K562 (cell line): ENCODE results near the gene TUBB1. TPM values are rescaled to one million over a fixed set of nuclear protein-coding genes. Genes with fewer than 3 reads are reported as not detected.

Source experiments
- BRD9 ChIP-seq: fragments of 450-650 bp; IDR thresholded peaks from 2 replicates; pipeline ENCODE4 v1.6.1; 2018; ENCODE audit warnings: low read depth; ENCODE audit not compliant: partially characterized antibody
- CBX3 ChIP-seq, 2 experiments: IDR thresholded peaks; 1 replicate in 1 of 2; 2 replicates in 1 of 2; pipeline ENCODE4 v1.6.1; 2012; ENCODE audit warnings: inconsistent platforms in 2 of 2, low read length in 2 of 2, borderline replicate concordance in 1 of 2, control low read depth in 1 of 2
- CREB1 ChIP-seq, 2 experiments: sonication (generic) in 1 of 2; formaldehyde crosslinking in 1 of 2; IDR thresholded peaks; 2 replicates each; pipeline versions ENCODE4 v1.6.1 to v1.8.0; 2012 to 2022; ENCODE audit warnings: inconsistent platforms in 1 of 2, mild to moderate bottlenecking in 1 of 2, missing genetic modification reagents in 1 of 2, moderate library complexity in 1 of 2
- EP300 ChIP-seq: IDR thresholded peaks from 2 replicates; pipeline ENCODE4 v1.6.1; 2012; ENCODE audit warnings: low read length, improper control_type of control experiment
- EP400 ChIP-seq: fragments of 450-650 bp; IDR thresholded peaks from 2 replicates; pipeline ENCODE4 v1.6.1; 2017; ENCODE audit warnings: antibody characterized with exemption, mild to moderate bottlenecking, moderate library complexity
- KHSRP ChIP-seq: fragments of 450-650 bp; IDR thresholded peaks from 2 replicates; pipeline ENCODE4 v1.6.1; 2017
- NFE2 ChIP-seq: IDR thresholded peaks from 2 replicates; pipeline ENCODE4 v1.6.1; 2014; ENCODE audit warnings: antibody characterized with exemption, low read depth
- NR4A1 ChIP-seq, 2 experiments: fragments of 250-450 bp in 1 of 2; fragments of 450-650 bp in 1 of 2; sonication (Bioruptor Pico) in 1 of 2; IDR thresholded peaks; 2 replicates each; pipeline versions ENCODE4 v1.4.0 to v1.6.1; 2016 to 2020; ENCODE audit warnings: mild to moderate bottlenecking in 2 of 2, missing compliant biosample characterization in 1 of 2, missing genetic modification characterization in 1 of 2, moderate library complexity in 1 of 2
- STAT5A ChIP-seq: IDR thresholded peaks from 2 replicates; pipeline ENCODE4 v1.6.1; 2012; ENCODE audit warnings: low read length, inconsistent platforms, borderline replicate concordance
- TEAD4 ChIP-seq, 2 experiments: sonication (generic) in 1 of 2; formaldehyde crosslinking in 1 of 2; IDR thresholded peaks; 2 replicates each; pipeline versions ENCODE4 v1.6.1 to v1.8.0; 2012 to 2022; ENCODE audit warnings: borderline replicate concordance in 1 of 2, inconsistent platforms in 1 of 2, low read length in 1 of 2, mild to moderate bottlenecking in 1 of 2, missing genetic modification reagents in 1 of 2
- ZNF165 ChIP-seq: fragments of 250-450 bp; sonication (Bioruptor Pico); IDR thresholded peaks from 2 replicates; pipeline ENCODE4 v1.4.0; 2020; ENCODE audit warnings: borderline replicate concordance
- ZNF274 ChIP-seq: IDR thresholded peaks from 2 replicates; pipeline ENCODE4 v1.6.1; 2011; ENCODE audit warnings: low read depth, mild to moderate bottlenecking, low read length, moderate library complexity, borderline replicate concordance
- polyA plus RNA-seq, 8 experiments: library from polyadenylated mRNA; depleted of rRNA in 4 of 8; stranded (reverse) in 5 of 8; unstranded in 3 of 8; fragments of >200 nt; fragmentation: Nextera tagmentation in 2 of 8; fragmentation: Illumina TruSeq in 1 of 8; extraction: Ambion mirVana in 2 of 8; extraction: Trizol in 1 of 8; gene quantifications; 2 replicates each; pipeline versions ENCODE4 v1.2.1 to v1.2.3, GENCODE V29; 2011 to 2014; ENCODE audit warnings: inconsistent platforms in 1 of 8, missing spikeins in 1 of 8
- total RNA-seq, 7 experiments: library from RNA; depleted of rRNA in 6 of 7; stranded (reverse); fragments of >200 nt in 6 of 7; fragmentation: Illumina TruSeq in 2 of 7; extraction: Trizol in 2 of 7; gene quantifications; 2 replicates each; pipeline versions ENCODE4 v1.2.1 to v1.2.3, GENCODE V29; 2011 to 2021; ENCODE audit warnings: low replicate concordance in 1 of 7
- TF ChIP-seq, protein P1 (sequence below): fragments of 200-800 bp; sonication (Bioruptor generic); IDR thresholded peaks from 2 replicates; pipeline ENCODE4 v1.6.1; 2016; ENCODE audit warnings: missing genetic modification characterization, missing compliant biosample characterization
- TF ChIP-seq, protein P2 (sequence below): fragments of 450-650 bp; IDR thresholded peaks from 2 replicates; pipeline ENCODE4 v1.6.1; 2017; ENCODE audit warnings: antibody characterized with exemption

TUBB1 gene
- total and polyA plus RNA-seq, 9 of the 15 experiments (the other 6 are each of a cell fraction or from before 2014, with no cell fraction given), result 1.5 to 3.9 (median 2.4) TPM

DNA sequence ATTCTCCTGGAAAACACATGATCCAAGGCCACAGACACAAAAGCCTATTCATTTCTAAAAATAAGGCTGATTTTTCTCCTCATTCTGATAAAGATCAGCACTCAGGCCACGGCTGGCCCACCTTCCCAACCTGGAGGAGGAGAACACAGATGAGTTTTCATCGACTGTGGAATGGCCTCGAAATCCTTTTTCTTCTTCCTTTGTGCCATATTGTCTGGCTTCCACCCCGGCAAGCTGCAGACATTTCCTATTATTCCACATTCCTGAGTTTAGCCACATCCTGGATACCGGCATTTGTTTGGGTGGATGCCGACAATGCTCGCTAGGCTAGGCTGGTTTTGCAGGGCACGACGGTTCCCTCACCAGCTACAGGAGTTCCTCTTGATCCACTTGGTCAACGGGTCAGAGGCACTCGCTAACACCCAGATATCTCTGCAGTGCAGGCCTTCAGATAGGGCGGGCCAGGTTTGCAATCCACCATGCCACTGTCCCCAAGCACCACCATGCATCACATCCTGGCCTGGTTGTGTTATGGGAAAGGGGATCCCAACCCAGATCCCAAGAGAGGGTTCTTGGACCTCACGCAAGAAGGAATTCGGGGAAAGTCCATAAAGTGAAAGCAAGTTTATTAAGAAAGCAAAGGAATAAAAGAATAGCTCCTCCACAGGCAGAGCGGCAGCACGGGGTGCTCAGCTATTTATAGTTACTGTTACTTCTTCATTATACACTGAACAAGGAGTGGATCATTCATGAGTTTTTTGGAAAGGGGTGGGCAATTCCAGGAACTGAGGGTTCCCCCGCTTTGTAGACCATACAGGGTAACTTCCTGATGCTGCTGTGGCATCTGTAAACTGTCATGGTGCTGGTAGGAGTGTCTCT is 8.0 kb upstream of the TUBB1 start (continued):
- TF ChIP-seq NR4A1 (CRISPR knock-in tag; IDR thresholded peaks at IDR 0.05) (no peak), NR4A1 (tag; IDR thresholded peaks at IDR 0.05) (peak; percentile 49; the same call in 1 of the 2 replicates), KHSRP (no peak), CREB1 (IDR thresholded peaks at IDR 0.05) (no peak), CREB1 (CRISPR knock-in tag; IDR thresholded peaks at IDR 0.05) (0 out of 2 replicates have a peak, but pooled peaks have one; percentile 13), STAT5A (peak; percentile 86), EP400 (peak; percentile 40), ZNF274 (no peak), ZNF165 (CRISPR knock-in tag) (no peak), NFE2 (no peak), BRD9 (peak; percentile 73), EP300 (peak; percentile 30), CBX3 (IDR thresholded peaks at IDR 0.05; ENCODE audit: borderline replicate concordance in 1 of 2, low read length in 2 of 2) (peak in 1 of 2 experiments; percentile 19; a peak in 1 of 3 replicates), TEAD4 (IDR thresholded peaks at IDR 0.05; ENCODE audit: low read length) (peak; percentile 52), TEAD4 (CRISPR knock-in tag; IDR thresholded peaks at IDR 0.05; ENCODE audit: borderline replicate concordance) (no peak)
- TF ChIP-seq, protein P1, sequence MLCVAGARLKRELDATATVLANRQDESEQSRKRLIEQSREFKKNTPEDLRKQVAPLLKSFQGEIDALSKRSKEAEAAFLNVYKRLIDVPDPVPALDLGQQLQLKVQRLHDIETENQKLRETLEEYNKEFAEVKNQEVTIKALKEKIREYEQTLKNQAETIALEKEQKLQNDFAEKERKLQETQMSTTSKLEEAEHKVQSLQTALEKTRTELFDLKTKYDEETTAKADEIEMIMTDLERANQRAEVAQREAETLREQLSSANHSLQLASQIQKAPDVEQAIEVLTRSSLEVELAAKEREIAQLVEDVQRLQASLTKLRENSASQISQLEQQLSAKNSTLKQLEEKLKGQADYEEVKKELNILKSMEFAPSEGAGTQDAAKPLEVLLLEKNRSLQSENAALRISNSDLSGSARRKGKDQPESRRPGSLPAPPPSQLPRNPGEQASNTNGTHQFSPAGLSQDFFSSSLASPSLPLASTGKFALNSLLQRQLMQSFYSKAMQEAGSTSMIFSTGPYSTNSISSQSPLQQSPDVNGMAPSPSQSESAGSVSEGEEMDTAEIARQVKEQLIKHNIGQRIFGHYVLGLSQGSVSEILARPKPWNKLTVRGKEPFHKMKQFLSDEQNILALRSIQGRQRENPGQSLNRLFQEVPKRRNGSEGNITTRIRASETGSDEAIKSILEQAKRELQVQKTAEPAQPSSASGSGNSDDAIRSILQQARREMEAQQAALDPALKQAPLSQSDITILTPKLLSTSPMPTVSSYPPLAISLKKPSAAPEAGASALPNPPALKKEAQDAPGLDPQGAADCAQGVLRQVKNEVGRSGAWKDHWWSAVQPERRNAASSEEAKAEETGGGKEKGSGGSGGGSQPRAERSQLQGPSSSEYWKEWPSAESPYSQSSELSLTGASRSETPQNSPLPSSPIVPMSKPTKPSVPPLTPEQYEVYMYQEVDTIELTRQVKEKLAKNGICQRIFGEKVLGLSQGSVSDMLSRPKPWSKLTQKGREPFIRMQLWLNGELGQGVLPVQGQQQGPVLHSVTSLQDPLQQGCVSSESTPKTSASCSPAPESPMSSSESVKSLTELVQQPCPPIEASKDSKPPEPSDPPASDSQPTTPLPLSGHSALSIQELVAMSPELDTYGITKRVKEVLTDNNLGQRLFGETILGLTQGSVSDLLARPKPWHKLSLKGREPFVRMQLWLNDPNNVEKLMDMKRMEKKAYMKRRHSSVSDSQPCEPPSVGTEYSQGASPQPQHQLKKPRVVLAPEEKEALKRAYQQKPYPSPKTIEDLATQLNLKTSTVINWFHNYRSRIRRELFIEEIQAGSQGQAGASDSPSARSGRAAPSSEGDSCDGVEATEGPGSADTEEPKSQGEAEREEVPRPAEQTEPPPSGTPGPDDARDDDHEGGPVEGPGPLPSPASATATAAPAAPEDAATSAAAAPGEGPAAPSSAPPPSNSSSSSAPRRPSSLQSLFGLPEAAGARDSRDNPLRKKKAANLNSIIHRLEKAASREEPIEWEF (CRISPR knock-in tag), result 0 out of 2 replicates have a peak, but pooled peaks have one; percentile 46
- TF ChIP-seq, protein P2, sequence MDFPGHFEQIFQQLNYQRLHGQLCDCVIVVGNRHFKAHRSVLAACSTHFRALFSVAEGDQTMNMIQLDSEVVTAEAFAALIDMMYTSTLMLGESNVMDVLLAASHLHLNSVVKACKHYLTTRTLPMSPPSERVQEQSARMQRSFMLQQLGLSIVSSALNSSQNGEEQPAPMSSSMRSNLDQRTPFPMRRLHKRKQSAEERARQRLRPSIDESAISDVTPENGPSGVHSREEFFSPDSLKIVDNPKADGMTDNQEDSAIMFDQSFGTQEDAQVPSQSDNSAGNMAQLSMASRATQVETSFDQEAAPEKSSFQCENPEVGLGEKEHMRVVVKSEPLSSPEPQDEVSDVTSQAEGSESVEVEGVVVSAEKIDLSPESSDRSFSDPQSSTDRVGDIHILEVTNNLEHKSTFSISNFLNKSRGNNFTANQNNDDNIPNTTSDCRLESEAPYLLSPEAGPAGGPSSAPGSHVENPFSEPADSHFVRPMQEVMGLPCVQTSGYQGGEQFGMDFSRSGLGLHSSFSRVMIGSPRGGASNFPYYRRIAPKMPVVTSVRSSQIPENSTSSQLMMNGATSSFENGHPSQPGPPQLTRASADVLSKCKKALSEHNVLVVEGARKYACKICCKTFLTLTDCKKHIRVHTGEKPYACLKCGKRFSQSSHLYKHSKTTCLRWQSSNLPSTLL, result peak; percentile 67
